H9 (cell line): ENCODE measurements around the gene CCDC63. TPM values are rescaled to one million over a fixed set of nuclear protein-coding genes. Genes with fewer than 3 reads are reported as not detected.
"Not testable (repeated sequence)": the region's sequence is repeated elsewhere in the genome, so short reads cannot be mapped to it uniquely, and the experiment has no call there.

Experiments used
- DNase-seq: peaks from one replicate; pipeline ENCODE4 v3.0.0-alpha.2; 2017
- H2AFZ ChIP-seq: one replicate; pipeline ENCODE4 v1.6.1; 2013; ENCODE audit warnings: mild to moderate bottlenecking, low read length, control low read depth, moderate library complexity
- H2AK5ac ChIP-seq: 2 replicates; pipeline ENCODE4 v1.6.1; 2013; ENCODE audit warnings: low read length, control low read depth, mixed read lengths; ENCODE audit not compliant: insufficient read length
- H2BK120ac ChIP-seq: one replicate; pipeline ENCODE4 v1.6.1; 2013; ENCODE audit warnings: low read depth, mild to moderate bottlenecking, low read length, control low read depth, inconsistent platforms; ENCODE audit not compliant: poor library complexity, severe bottlenecking
- H2BK12ac ChIP-seq: 2 replicates; pipeline ENCODE4 v1.6.1; 2013; ENCODE audit warnings: low read length, control low read depth, mixed read lengths, low read depth; ENCODE audit not compliant: insufficient read length
- H2BK15ac ChIP-seq: 2 replicates; pipeline ENCODE4 v1.6.1; 2013; ENCODE audit warnings: low read depth, low read length, control low read depth
- H2BK20ac ChIP-seq: one replicate; pipeline ENCODE4 v1.6.1; 2013; ENCODE audit warnings: low read depth, mild to moderate bottlenecking, low read length, control low read depth, inconsistent platforms; ENCODE audit not compliant: poor library complexity, severe bottlenecking
- H2BK5ac ChIP-seq: 2 replicates; pipeline ENCODE4 v1.6.1; 2013; ENCODE audit warnings: low read length, control low read depth, mixed read lengths; ENCODE audit not compliant: insufficient read length
- H3K14ac ChIP-seq: 2 replicates; pipeline ENCODE4 v1.6.1; 2013; ENCODE audit warnings: low read length, control low read depth; ENCODE audit not compliant: insufficient read depth
- H3K18ac ChIP-seq: 2 replicates; pipeline ENCODE4 v1.6.1; 2013; ENCODE audit warnings: low read depth, mild to moderate bottlenecking, mixed read lengths, low read length, control low read depth; ENCODE audit not compliant: insufficient read length
- H3K23ac ChIP-seq: 2 replicates; pipeline ENCODE4 v1.6.1; 2013; ENCODE audit warnings: low read length, control low read depth, mixed read lengths, low read depth; ENCODE audit not compliant: insufficient read length
- H3K23me2 ChIP-seq: 2 replicates; pipeline ENCODE4 v1.6.1; 2013; ENCODE audit warnings: low read depth, mild to moderate bottlenecking, mixed read lengths, low read length, control low read depth; ENCODE audit not compliant: insufficient read length, poor library complexity, severe bottlenecking
- H3K27ac ChIP-seq: 2 replicates; pipeline ENCODE4 v1.5.1; 2013; ENCODE audit warnings: low read length, control low read depth, mixed read lengths, low read depth; ENCODE audit not compliant: insufficient read length
- H3K27me3 ChIP-seq: 2 replicates; pipeline ENCODE4 v1.6.1; 2013; ENCODE audit warnings: low read length, control low read depth, inconsistent platforms; ENCODE audit not compliant: insufficient read depth
- H3K4ac ChIP-seq: 2 replicates; pipeline ENCODE4 v1.6.1; 2013; ENCODE audit warnings: low read depth, mild to moderate bottlenecking, control low read depth, inconsistent platforms, low read length, moderate library complexity
- H3K4me1 ChIP-seq: 2 replicates; pipeline ENCODE4 v1.6.1; 2013; ENCODE audit warnings: low read length, control low read depth, inconsistent platforms; ENCODE audit not compliant: insufficient read depth
- H3K4me2 ChIP-seq: 2 replicates; pipeline ENCODE4 v1.6.1; 2013; ENCODE audit warnings: low read length, control low read depth, mixed read lengths; ENCODE audit not compliant: insufficient read length, insufficient read depth
- H3K56ac ChIP-seq: 2 replicates; pipeline ENCODE4 v1.6.1; 2013; ENCODE audit warnings: low read depth, mild to moderate bottlenecking, mixed read lengths, low read length, control low read depth; ENCODE audit not compliant: insufficient read length
- H3K79me1 ChIP-seq: 2 replicates; pipeline ENCODE4 v1.6.1; 2013; ENCODE audit warnings: low read depth, mild to moderate bottlenecking, moderate library complexity, low read length, control low read depth, inconsistent platforms; ENCODE audit not compliant: insufficient read depth, poor library complexity, severe bottlenecking
- H3K79me2 ChIP-seq: 2 replicates; pipeline ENCODE4 v1.6.1; 2013; ENCODE audit warnings: low read length, control low read depth, inconsistent platforms; ENCODE audit not compliant: insufficient read depth
- H3K9ac ChIP-seq: 2 replicates; pipeline ENCODE4 v1.6.1; 2013; ENCODE audit warnings: low read length, control low read depth, mixed read lengths; ENCODE audit not compliant: insufficient read length; ENCODE audit errors: extremely low read depth
- H3K9me3 ChIP-seq: one replicate; pipeline ENCODE4 v1.6.1; 2013; ENCODE audit warnings: low read depth, low read length, inconsistent platforms; ENCODE audit not compliant: control insufficient read depth
- H3T11ph ChIP-seq: one replicate; pipeline ENCODE4 v1.6.1; 2013; ENCODE audit warnings: mild to moderate bottlenecking, low read length, control low read depth, inconsistent platforms
- H4K20me1 ChIP-seq: one replicate; pipeline ENCODE4 v1.6.1; 2013; ENCODE audit not compliant: control insufficient read depth, insufficient read length, insufficient read depth
- H4K5ac ChIP-seq: 2 replicates; pipeline ENCODE4 v1.6.1; 2013; ENCODE audit warnings: low read depth, mild to moderate bottlenecking, mixed read lengths, low read length, control low read depth; ENCODE audit not compliant: insufficient read length
- H4K8ac ChIP-seq: replicated peaks from 2 replicates; pipeline ENCODE4 v1.6.1; 2013; ENCODE audit warnings: low read length, control low read depth, mixed read lengths, low read depth; ENCODE audit not compliant: insufficient read length
- H4K91ac ChIP-seq: 2 replicates; pipeline ENCODE4 v1.6.1; 2013; ENCODE audit warnings: low read depth, mild to moderate bottlenecking, moderate library complexity, mixed read lengths, low read length, control low read depth; ENCODE audit not compliant: insufficient read length
- H3K27ac Mint-ChIP-seq, 3 experiments: 2 replicates in 2 of 3; 3 replicates in 1 of 3; pipeline ENCODE4 v1.8.0; 2020 to 2021; ENCODE audit warnings: mixed read lengths in 3 of 3, mild to moderate bottlenecking in 1 of 3, moderate library complexity in 1 of 3
- H3K27me3 Mint-ChIP-seq: 2 replicates; pipeline ENCODE4 v1.8.0; 2021; ENCODE audit warnings: low read depth, mild to moderate bottlenecking, moderate library complexity, mixed read lengths
- H3K36me3 Mint-ChIP-seq, 3 experiments: 2 replicates in 2 of 3; 3 replicates in 1 of 3; pipeline ENCODE4 v1.8.0; 2020 to 2021; ENCODE audit warnings: low read depth in 3 of 3, mixed read lengths in 3 of 3; ENCODE audit not compliant: insufficient read depth in 1 of 3
- H3K4me1 Mint-ChIP-seq, 2 experiments: 2 replicates each; pipeline ENCODE4 v1.8.0; 2020; ENCODE audit warnings: mixed read lengths in 2 of 2
- H3K4me3 Mint-ChIP-seq, 2 experiments: 2 replicates in 1 of 2; 3 replicates in 1 of 2; pipeline ENCODE4 v1.8.0; 2020 to 2021; ENCODE audit warnings: mild to moderate bottlenecking in 2 of 2, mixed read lengths in 2 of 2, moderate library complexity in 1 of 2
- H3K9me3 Mint-ChIP-seq, 2 experiments: 2 replicates in 1 of 2; 3 replicates in 1 of 2; pipeline ENCODE4 v1.8.0; 2020; ENCODE audit warnings: mild to moderate bottlenecking in 2 of 2, mixed read lengths in 2 of 2, moderate library complexity in 1 of 2
- whole genome bisulfite sequencing: extraction: QIAGEN DNeasy Blood & Tissue Kit; methylation state at CpG from one replicate; pipeline ENCODE4 v1.1.7; 2013; ENCODE audit warnings: missing lambda C conversion rate, low lambda C conversion rate, mixed read lengths; ENCODE audit not compliant: insufficient read length; ENCODE audit errors: extremely low coverage; 5-methylcytosine and 5-hydroxymethylcytosine counted together
- total RNA-seq: library from RNA; stranded (reverse); gene quantifications from 2 replicates; pipeline ENCODE4 v1.2.1, GENCODE V29; 2021
- TF ChIP-seq, protein P1 (sequence below): fragments of 200-600 bp; sonication (generic); conservative IDR thresholded peaks from 3 replicates; pipeline ENCODE4 v1.8.0; 2021; ENCODE audit warnings: antibody characterized with exemption, mild to moderate bottlenecking

Gene CCDC63
- total RNA-seq, 1 experiment from 2014 or later, result 0.77 TPM

DNA sequence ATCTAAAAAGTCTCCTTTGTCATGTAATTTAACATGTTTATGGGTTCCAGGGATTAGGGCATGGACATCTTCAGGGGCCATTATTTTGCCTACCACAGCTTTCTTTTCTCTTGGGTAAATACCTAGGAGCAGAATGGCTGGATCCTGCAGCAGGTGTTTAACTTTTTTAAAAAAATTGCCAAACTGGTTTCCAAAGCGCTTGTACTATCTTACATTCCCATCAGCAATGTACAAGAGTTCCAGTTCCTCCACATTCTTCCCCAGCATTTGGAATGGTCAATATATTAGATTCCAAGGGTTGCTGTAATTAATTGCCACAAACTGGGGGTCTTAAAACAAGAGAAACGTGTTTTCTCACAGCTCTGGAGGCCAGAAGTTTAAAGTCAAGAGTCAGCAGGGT lies 101.3 kb downstream of the CCDC63 start:
- Histone ChIP-seq H3K4me2 (no peak overlapping the region), H3K9me3 (peaks cover 10% of the 10 kb centered on the region), H3K79me1 (no peaks in the 10 kb centered on the region), H4K8ac (no peak overlapping the region), H3K14ac (no peak overlapping the region), H2BK20ac (no peak overlapping the region), H4K20me1 (no peaks in the 10 kb centered on the region), H3K23ac (no peak overlapping the region), H3K9ac (no peak overlapping the region), H2AFZ (no peak overlapping the region), H3K79me2 (0 out of 2 replicates have a peak, but pooled peaks cover 1% of the 10 kb centered on the region), H2BK5ac (no peak overlapping the region), H3T11ph (no peak overlapping the region), H4K5ac (no peak overlapping the region), H2AK5ac (no peak overlapping the region), H3K27me3 (no peaks in the 10 kb centered on the region), H3K27ac (no peak overlapping the region), H2BK12ac (no peak overlapping the region), H3K56ac (no peak overlapping the region), H2BK15ac (no peak overlapping the region), H3K4me1 (no peaks in the 10 kb centered on the region), H3K4ac (no peak overlapping the region), H2BK120ac (no peak overlapping the region), H3K18ac (no peak overlapping the region), H3K23me2 (no peaks in the 10 kb centered on the region), H4K91ac (no peak overlapping the region)
- DNase-seq, result no peak
- TF ChIP-seq, protein P1, sequence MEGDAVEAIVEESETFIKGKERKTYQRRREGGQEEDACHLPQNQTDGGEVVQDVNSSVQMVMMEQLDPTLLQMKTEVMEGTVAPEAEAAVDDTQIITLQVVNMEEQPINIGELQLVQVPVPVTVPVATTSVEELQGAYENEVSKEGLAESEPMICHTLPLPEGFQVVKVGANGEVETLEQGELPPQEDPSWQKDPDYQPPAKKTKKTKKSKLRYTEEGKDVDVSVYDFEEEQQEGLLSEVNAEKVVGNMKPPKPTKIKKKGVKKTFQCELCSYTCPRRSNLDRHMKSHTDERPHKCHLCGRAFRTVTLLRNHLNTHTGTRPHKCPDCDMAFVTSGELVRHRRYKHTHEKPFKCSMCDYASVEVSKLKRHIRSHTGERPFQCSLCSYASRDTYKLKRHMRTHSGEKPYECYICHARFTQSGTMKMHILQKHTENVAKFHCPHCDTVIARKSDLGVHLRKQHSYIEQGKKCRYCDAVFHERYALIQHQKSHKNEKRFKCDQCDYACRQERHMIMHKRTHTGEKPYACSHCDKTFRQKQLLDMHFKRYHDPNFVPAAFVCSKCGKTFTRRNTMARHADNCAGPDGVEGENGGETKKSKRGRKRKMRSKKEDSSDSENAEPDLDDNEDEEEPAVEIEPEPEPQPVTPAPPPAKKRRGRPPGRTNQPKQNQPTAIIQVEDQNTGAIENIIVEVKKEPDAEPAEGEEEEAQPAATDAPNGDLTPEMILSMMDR, result no peak
- H3K4me3 Mint-ChIP-seq, result no peak overlapping the region
- no CpG with 5 or more reads among the region's 2 CpGs for WGBS
- no peak overlapping the region for H3K27ac Mint-ChIP-seq
- H3K4me1 Mint-ChIP-seq, result no peaks in the 10 kb centered on the region
- peaks cover 47% of the 10 kb centered on the region in 2 experiments for H3K9me3 Mint-ChIP-seq
- H3K36me3 Mint-ChIP-seq, result peaks cover 8 to 54% (median 51%) of the 10 kb centered on the region in 3 experiments
- H3K27me3 Mint-ChIP-seq, result no peaks in the 10 kb centered on the region

DNA sequence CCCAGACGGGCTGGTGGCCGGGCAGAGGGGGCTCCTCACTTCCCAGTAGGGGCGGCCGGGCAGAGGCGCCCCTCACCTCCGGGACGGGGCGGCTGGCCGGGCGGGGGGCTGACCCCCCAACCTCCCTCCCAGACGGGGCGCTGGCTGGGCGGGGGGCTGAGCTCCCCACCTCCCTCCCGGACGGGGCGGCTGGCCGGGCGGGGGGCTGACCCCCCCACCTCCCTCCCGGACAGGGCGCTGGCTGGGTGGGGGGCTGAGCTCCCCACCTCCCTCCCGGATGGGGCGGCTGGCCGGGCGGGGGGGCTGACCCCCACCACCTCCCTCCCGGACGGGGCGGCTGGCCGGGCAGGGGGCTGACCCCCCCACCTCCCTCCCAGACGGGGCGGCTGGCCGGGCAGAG lies 103.7 kb downstream of the CCDC63 start:
- not testable (repeated sequence) for H3K79me1 ChIP-seq, H3K4me3 Mint-ChIP-seq, H3K18ac ChIP-seq, H4K5ac ChIP-seq, H3K79me2 ChIP-seq, H3K23ac ChIP-seq, H3K56ac ChIP-seq, H3K4ac ChIP-seq, H2BK15ac ChIP-seq, H3K4me1 ChIP-seq, H3K27me3 Mint-ChIP-seq, H2AK5ac ChIP-seq, H2AFZ ChIP-seq, H2BK120ac ChIP-seq, DNase-seq, H2BK20ac ChIP-seq, H3K23me2 ChIP-seq, H2BK12ac ChIP-seq, H2BK5ac ChIP-seq, H3K9me3 ChIP-seq, H3K14ac ChIP-seq, H3T11ph ChIP-seq, H4K91ac ChIP-seq, H3K27ac Mint-ChIP-seq, H4K8ac ChIP-seq, H3K4me1 Mint-ChIP-seq, H3K9ac ChIP-seq, H3K27ac ChIP-seq, H3K27me3 ChIP-seq, H4K20me1 ChIP-seq, H3K4me2 ChIP-seq
- WGBS, result no CpG with 5 or more reads among the region's 31 CpGs
- Mint-ChIP-seq H3K9me3 (peaks cover 43 to 46% of the 10 kb centered on the region in 2 experiments), H3K36me3 (peaks cover 8 to 43% (median 40%) of the 10 kb centered on the region in 3 experiments)
